Endothelial cell (in vitro differentiated cells): ENCODE results near the gene LIPH. TPM values are rescaled to one million over a fixed set of nuclear protein-coding genes. Genes with fewer than 3 reads are reported as not detected.

ENCODE experiments used
- DNase-seq: peaks from one replicate; pipeline ENCODE4 v3.0.0; 2021; ENCODE audit warnings: low spot score
- H3K27ac Mint-ChIP-seq: one replicate; pipeline ENCODE4 v1.8.0; 2021; ENCODE audit warnings: mixed read lengths, inconsistent platforms; ENCODE audit not compliant: unreplicated experiment
- H3K27me3 Mint-ChIP-seq: one replicate; pipeline ENCODE4 v1.8.0; 2021; ENCODE audit warnings: mild to moderate bottlenecking, moderate library complexity, mixed read lengths, inconsistent platforms; ENCODE audit not compliant: unreplicated experiment
- H3K36me3 Mint-ChIP-seq: one replicate; pipeline ENCODE4 v1.8.0; 2021; ENCODE audit warnings: mild to moderate bottlenecking, low read depth, mixed read lengths, inconsistent platforms; ENCODE audit not compliant: unreplicated experiment
- H3K4me1 Mint-ChIP-seq: one replicate; pipeline ENCODE4 v1.8.0; 2021; ENCODE audit warnings: mild to moderate bottlenecking, mixed read lengths, inconsistent platforms; ENCODE audit not compliant: unreplicated experiment
- H3K4me3 Mint-ChIP-seq: one replicate; pipeline ENCODE4 v1.8.0; 2021; ENCODE audit warnings: mild to moderate bottlenecking, mixed read lengths, inconsistent platforms; ENCODE audit not compliant: unreplicated experiment
- H3K9me3 Mint-ChIP-seq: one replicate; pipeline ENCODE4 v1.8.0; 2021; ENCODE audit warnings: mixed read lengths, inconsistent platforms; ENCODE audit not compliant: unreplicated experiment
- long read RNA-seq: library from polyadenylated mRNA; unstranded; transcript quantifications from one replicate; pipeline ENCODE4 v2.0.0, GENCODE V29; 2020; ENCODE audit not compliant: unreplicated experiment
- total RNA-seq: library from RNA; stranded (reverse); fragmentation: NEBNext Ultra II Directional; extraction: Animal tissue kit (Norgen Biotek cat#: 25700); gene quantifications from one replicate; pipeline ENCODE4 v1.2.1, GENCODE V29; 2021; ENCODE audit not compliant: unreplicated experiment
- TF ChIP-seq, protein P1 (sequence below): fragments of 200-600 bp; sonication (generic); IDR thresholded peaks from one replicate; pipeline ENCODE4 v1.5.0; 2021; ENCODE audit warnings: antibody characterized with exemption; ENCODE audit not compliant: unreplicated experiment

The LIPH gene
- total RNA-seq, result 2.5 TPM
- long read RNA-seq, result 0 reads

DNA sequence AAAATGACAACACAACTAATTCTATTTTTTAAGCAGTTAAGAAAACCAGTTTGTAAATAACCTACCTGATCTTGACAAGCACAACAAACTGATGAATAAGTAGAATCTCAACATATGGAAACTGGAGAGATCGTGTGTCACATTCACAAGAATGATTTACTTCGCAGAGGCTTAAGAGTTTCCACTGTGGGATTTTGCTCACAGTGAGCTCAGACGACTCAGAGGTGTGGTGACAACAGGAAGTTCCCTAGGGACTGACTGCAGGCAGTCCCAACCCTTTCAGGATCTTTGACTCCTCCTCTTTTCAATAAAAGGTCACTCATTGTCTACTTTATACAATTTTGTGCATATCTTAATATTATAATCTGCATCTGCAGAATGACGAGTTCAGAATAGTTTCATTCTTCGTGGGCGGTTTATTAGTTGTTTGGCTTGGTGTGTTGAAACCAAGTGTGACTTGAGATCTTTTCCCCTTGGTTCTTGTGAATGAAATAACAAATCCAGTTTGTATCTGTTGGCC lies at the start of gene LIPH:
TSS of gene LIPH (minus strand) at position 231 of the 520 bp plus-strand sequence. CDS start at position 114, 117 bp downstream.
- Mint-ChIP-seq H3K27me3 (peaks cover 3% of the 10 kb centered on the region), H3K4me3 (no peak within 1 kb of the TSS), H3K4me1 (peaks cover 6% of the 10 kb centered on the region), H3K36me3 (no peaks in the 10 kb centered on the region), H3K27ac (peak within 1 kb of the TSS; percentile 49), H3K9me3 (no peaks in the 10 kb centered on the region)
- TF ChIP-seq, protein P1, sequence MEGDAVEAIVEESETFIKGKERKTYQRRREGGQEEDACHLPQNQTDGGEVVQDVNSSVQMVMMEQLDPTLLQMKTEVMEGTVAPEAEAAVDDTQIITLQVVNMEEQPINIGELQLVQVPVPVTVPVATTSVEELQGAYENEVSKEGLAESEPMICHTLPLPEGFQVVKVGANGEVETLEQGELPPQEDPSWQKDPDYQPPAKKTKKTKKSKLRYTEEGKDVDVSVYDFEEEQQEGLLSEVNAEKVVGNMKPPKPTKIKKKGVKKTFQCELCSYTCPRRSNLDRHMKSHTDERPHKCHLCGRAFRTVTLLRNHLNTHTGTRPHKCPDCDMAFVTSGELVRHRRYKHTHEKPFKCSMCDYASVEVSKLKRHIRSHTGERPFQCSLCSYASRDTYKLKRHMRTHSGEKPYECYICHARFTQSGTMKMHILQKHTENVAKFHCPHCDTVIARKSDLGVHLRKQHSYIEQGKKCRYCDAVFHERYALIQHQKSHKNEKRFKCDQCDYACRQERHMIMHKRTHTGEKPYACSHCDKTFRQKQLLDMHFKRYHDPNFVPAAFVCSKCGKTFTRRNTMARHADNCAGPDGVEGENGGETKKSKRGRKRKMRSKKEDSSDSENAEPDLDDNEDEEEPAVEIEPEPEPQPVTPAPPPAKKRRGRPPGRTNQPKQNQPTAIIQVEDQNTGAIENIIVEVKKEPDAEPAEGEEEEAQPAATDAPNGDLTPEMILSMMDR, result no peak
- no peak for DNase-seq

DNA sequence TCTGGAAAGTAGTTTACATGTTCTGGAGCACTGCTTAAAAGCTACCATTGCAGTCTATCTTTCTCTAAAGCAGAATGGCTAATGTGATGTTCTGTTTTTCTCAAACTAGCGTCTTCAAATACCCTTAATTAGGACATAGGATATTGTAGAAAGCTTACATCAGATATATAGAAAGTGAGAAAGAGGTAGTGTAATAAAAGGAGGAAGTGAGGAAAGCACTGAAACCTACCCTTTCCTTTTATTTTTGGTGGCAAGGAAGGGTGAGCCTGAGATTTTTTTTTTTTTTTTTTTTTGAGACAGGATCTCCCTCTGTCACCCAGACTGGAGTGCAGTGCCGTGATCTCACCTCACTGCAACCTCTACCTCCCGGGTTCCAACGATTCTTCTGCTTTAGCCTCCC lies 43.1 kb upstream of the LIPH start:
- TF ChIP-seq, protein P1, result no peak
- peaks cover 2% of the 10 kb centered on the region for H3K27me3 Mint-ChIP-seq
- no peak overlapping the region for H3K27ac Mint-ChIP-seq

DNA sequence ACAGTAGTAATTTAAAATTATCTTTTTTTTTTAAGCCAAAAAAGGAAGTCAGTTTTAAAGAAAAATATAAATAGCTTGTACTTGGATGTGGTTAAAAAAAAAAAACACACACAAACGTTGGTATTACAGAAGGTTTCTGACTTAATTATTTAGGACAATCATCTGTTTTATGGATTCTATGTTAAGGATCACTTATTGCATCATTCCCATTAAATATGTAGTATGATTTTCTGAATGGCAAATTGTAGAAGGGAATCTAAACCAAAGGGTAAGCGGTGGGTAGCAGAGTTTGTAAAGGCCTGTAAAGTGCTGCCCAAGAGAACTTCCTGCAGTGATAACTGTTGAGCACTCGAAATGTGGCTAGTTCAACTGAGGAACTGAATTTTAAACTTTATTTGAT lies 41.7 kb upstream of the LIPH start:
- DNase-seq, result no peak
- peaks cover 4% of the 10 kb centered on the region for H3K4me1 Mint-ChIP-seq
- no peak overlapping the region for H3K27ac Mint-ChIP-seq
- TF ChIP-seq, protein P1, result no peak
- no peak overlapping the region for H3K4me3 Mint-ChIP-seq
- H3K9me3 Mint-ChIP-seq, result no peaks in the 10 kb centered on the region
- H3K36me3 Mint-ChIP-seq, result no peaks in the 10 kb centered on the region
- H3K27me3 Mint-ChIP-seq, result peaks cover 2% of the 10 kb centered on the region

More for the DNA sequence above, 43.1 kb upstream of the LIPH start:
- H3K36me3 Mint-ChIP-seq, result peaks cover 4% of the 10 kb centered on the region
- H3K9me3 Mint-ChIP-seq, result no peaks in the 10 kb centered on the region
- DNase-seq, result no peak
- H3K4me3 Mint-ChIP-seq, result no peak overlapping the region
- H3K4me1 Mint-ChIP-seq, result peaks cover 4% of the 10 kb centered on the region

DNA sequence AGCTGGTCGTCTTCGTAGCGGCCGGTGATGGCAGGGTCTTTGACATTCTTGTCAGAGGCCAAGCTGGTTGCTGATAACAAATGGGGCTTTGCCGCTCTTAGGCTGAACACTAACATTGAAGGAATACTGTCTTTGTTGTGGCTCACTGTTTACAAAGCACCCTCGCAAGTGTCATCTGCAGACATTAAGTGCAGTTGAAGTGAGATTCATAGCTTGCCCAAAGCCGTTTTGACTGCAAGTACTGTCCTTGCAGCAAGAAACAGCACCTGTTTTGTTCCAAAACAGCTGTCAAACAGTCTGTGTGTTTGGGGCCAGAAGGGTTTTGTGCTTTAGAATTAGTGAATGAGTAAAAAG lies 34.3 kb upstream of the LIPH start:
- no peak for DNase-seq
- Mint-ChIP-seq H3K4me1 (peaks cover 13% of the 10 kb centered on the region), H3K36me3 (peaks cover 6% of the 10 kb centered on the region), H3K9me3 (no peaks in the 10 kb centered on the region), H3K4me3 (peak overlapping the region; percentile 97), H3K27me3 (peaks cover 8% of the 10 kb centered on the region), H3K27ac (peak overlapping the region; percentile 95)
- TF ChIP-seq, protein P1, result no peak

DNA sequence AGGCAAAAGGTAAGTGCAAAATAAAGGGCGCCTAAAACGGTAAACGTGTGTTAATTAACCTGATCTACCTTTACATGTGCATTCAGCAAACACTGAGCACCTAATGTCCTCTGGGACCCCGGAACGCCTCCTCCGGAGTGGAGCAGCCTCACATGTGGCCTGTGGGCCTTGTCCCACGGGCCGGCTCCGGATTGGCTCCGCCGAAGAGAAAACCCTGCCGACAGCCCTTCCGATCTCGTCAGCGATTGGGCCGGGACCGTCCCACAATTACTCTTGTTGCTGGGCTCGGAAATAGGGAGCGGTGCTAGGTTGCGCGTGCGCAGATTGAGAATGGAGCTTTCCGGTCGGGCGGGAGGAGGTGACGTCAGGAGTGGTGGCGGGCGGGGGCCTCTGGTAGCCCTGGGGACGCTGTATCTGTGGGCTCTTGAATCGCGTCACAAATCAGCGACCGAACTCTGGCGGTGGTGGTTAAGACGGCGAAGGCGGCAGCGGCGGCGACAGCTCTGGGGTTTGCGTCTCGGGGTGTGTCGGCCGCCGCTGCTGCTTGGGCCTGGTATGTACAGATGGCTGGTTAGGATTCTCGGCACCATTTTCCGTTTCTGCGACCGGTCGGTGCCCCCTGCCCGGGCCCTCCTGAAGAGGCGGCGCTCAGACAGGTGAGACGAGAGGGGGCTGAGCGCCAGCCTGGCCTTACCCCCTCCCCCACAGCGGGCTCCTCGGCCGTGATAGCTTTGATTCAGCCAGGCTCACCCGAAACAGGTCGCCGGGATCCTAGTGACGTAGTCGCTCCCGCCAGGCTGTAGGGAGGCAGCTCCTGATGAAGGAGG lies 33.7 kb upstream of the LIPH start, which contains the start of gene SENP2:
TSS of gene SENP2 (plus strand) at position 437 of the 827 bp plus-strand sequence. CDS start at position 556, 119 bp downstream.
- peak within 1 kb of the TSS; percentile 95 for H3K27ac Mint-ChIP-seq
- peaks cover 8% of the 10 kb centered on the region for H3K27me3 Mint-ChIP-seq
- H3K4me3 Mint-ChIP-seq, result peak within 1 kb of the TSS; percentile 97
- peaks cover 13% of the 10 kb centered on the region for H3K4me1 Mint-ChIP-seq
- TF ChIP-seq, protein P1, result peak; percentile 10
- peaks cover 6% of the 10 kb centered on the region for H3K36me3 Mint-ChIP-seq
- peak; percentile 99 for DNase-seq
- no peaks in the 10 kb centered on the region for H3K9me3 Mint-ChIP-seq
